Measurements from ENCODE around the gene L1TD1.

GRCh38 chr1:62245201-62245600, 50.6 kb downstream of the L1TD1 start:
- no peak for TF ChIP-seq ZNF274 (IDR thresholded peaks at IDR 0.05; ENCODE audit: low read depth, low read length)
- TF ChIP-seq SUZ12 (IDR thresholded peaks at IDR 0.05; ENCODE audit: extremely low read depth, insufficient read depth, insufficient read length), result no peak
- TF ChIP-seq YY1 (IDR thresholded peaks at IDR 0.05; ENCODE audit: insufficient read depth, insufficient read length), result no peak
